OCI-LY3 (cell line): ENCODE results near the gene IQCH.

Experiments
- H2AFZ ChIP-seq: fragments of 200-600, 300-600 bp; shearing (Covaris generic); 2 replicates; pipeline ENCODE4 v1.6.0; 2014; ENCODE audit warnings: antibody characterized with exemption, low read depth, low read length
- H3K27ac ChIP-seq: fragments of 200-600, 300-600 bp; sonication (generic); 2 replicates; pipeline ENCODE4 v1.5.1; 2014; ENCODE audit warnings: mild to moderate bottlenecking, low read length, moderate library complexity, mixed read lengths
- H3K27me3 ChIP-seq: fragments of 200-600, 300-600 bp; sonication (generic); 2 replicates; pipeline ENCODE4 v1.6.1; 2014; ENCODE audit warnings: low read depth, low read length, mixed read lengths
- H3K36me3 ChIP-seq: fragments of 200-600, 300-600 bp; sonication (generic); replicated peaks from 2 replicates; pipeline ENCODE3; 2014; ENCODE audit warnings: low read depth, low read length, mixed read lengths
- H3K4me1 ChIP-seq: fragments of 300-600, 200-600 bp; sonication (generic); 2 replicates; pipeline ENCODE4 v1.6.1; 2014; ENCODE audit warnings: low read length, mixed read lengths
- H3K4me2 ChIP-seq: fragments of 200-600, 300-600 bp; sonication (generic); 2 replicates; pipeline ENCODE4 v1.6.1; 2014; ENCODE audit warnings: low read length, mixed read lengths
- H3K4me3 ChIP-seq: fragments of 300-600, 200-600 bp; sonication (generic); 2 replicates; pipeline ENCODE4 v1.5.1; 2014; ENCODE audit warnings: antibody characterized with exemption, mild to moderate bottlenecking, low read length, moderate library complexity
- H3K79me2 ChIP-seq: fragments of 300-600, 200-600 bp; shearing (Covaris generic); 2 replicates; pipeline ENCODE4 v1.6.1; 2014; ENCODE audit warnings: mild to moderate bottlenecking, low read length, mixed read lengths
- H3K9ac ChIP-seq: fragments of 300-600, 200-600 bp; shearing (Covaris generic); 2 replicates; pipeline ENCODE4 v1.6.0; 2014; ENCODE audit warnings: mild to moderate bottlenecking, low read length, moderate library complexity
- H3K9me3 ChIP-seq: fragments of 200-600, 300-600 bp; shearing (Covaris generic); 2 replicates; pipeline ENCODE4 v1.6.1; 2014; ENCODE audit warnings: low read length, mixed read lengths; ENCODE audit not compliant: insufficient read depth
- H4K20me1 ChIP-seq: fragments of 200-600, 300-600 bp; sonication (generic); 2 replicates; pipeline ENCODE4 v1.6.1; 2016; ENCODE audit warnings: low read length, mixed read lengths; ENCODE audit not compliant: insufficient read depth
- CTCF ChIP-seq: fragments of 200-600, 300-600 bp; sonication (generic); IDR thresholded peaks from 2 replicates; pipeline ENCODE4 v1.5.1; 2014; ENCODE audit warnings: antibody characterized with exemption, low read length, low read depth
- EZH2phosphoT487 ChIP-seq: fragments of 200-600 bp; shearing (Covaris generic); IDR thresholded peaks from 2 replicates; pipeline ENCODE4 v1.6.1; 2018; ENCODE audit warnings: antibody characterized with exemption, mixed run types, low read depth

Gene IQCH

GRCh38 chr15:67343206-67343605, 88.6 kb downstream of the IQCH start:
- no peak overlapping the region for H2AFZ ChIP-seq
- no peak overlapping the region for H3K4me2 ChIP-seq
- 0 out of 2 replicates have a peak, but pooled peaks cover 3% of the 10 kb centered on the region for H3K9me3 ChIP-seq
- H3K9ac ChIP-seq = no peak overlapping the region
- H3K79me2 ChIP-seq = no peaks in the 10 kb centered on the region
- TF ChIP-seq CTCF = no peak
- TF ChIP-seq EZH2phosphoT487 = no peak
- no peaks in the 10 kb centered on the region for H3K27me3 ChIP-seq
- H3K4me3 ChIP-seq = no peak overlapping the region
- H3K27ac ChIP-seq = no peak overlapping the region
- no peaks in the 10 kb centered on the region for H3K4me1 ChIP-seq
- no peaks in the 10 kb centered on the region for H3K36me3 ChIP-seq
- H4K20me1 ChIP-seq = no peaks in the 10 kb centered on the region

GRCh38 chr15:67349634-67350033, 95.0 kb downstream of the IQCH start:
- 0 out of 2 replicates have a peak, but pooled peaks cover 3% of the 10 kb centered on the region for H3K9me3 ChIP-seq
- no peak overlapping the region for H3K4me3 ChIP-seq
- no peaks in the 10 kb centered on the region for H3K27me3 ChIP-seq
- no peaks in the 10 kb centered on the region for H3K79me2 ChIP-seq
- H3K36me3 ChIP-seq = no peaks in the 10 kb centered on the region
- no peaks in the 10 kb centered on the region for H4K20me1 ChIP-seq
- no peak overlapping the region for H3K9ac ChIP-seq
- H3K27ac ChIP-seq = no peak overlapping the region
- H2AFZ ChIP-seq = no peak overlapping the region
- H3K4me1 ChIP-seq = no peaks in the 10 kb centered on the region
- no peak overlapping the region for H3K4me2 ChIP-seq
- no peak for TF ChIP-seq CTCF
- no peak for TF ChIP-seq EZH2phosphoT487

- Histone ChIP-seq H3K9ac (no peak overlapping the region), H3K27me3 (no peaks in the 10 kb centered on the region), H3K4me3 (no peak overlapping the region), H3K4me1 (no peaks in the 10 kb centered on the region), H2AFZ (no peak overlapping the region), H3K79me2 (no peaks in the 10 kb centered on the region), H4K20me1 (no peaks in the 10 kb centered on the region), H3K4me2 (no peak overlapping the region), H3K9me3 (0 out of 2 replicates have a peak, but pooled peaks cover 3% of the 10 kb centered on the region), H3K27ac (no peak overlapping the region), H3K36me3 (no peaks in the 10 kb centered on the region)
- TF ChIP-seq CTCF (no peak), EZH2phosphoT487 (no peak)
Observed at GRCh38 chr15:67350042-67350441, 95.5 kb downstream of the IQCH start.

GRCh38 chr15:67358391-67358790, 103.8 kb downstream of the IQCH start:
- TF ChIP-seq CTCF (no peak), EZH2phosphoT487 (no peak)
- Histone ChIP-seq H4K20me1 (no peaks in the 10 kb centered on the region), H3K4me3 (no peak overlapping the region), H3K4me2 (no peak overlapping the region), H3K4me1 (no peaks in the 10 kb centered on the region), H3K27ac (no peak overlapping the region), H3K9me3 (no peaks in the 10 kb centered on the region), H2AFZ (no peak overlapping the region), H3K27me3 (no peaks in the 10 kb centered on the region), H3K79me2 (no peaks in the 10 kb centered on the region), H3K9ac (no peak overlapping the region), H3K36me3 (no peaks in the 10 kb centered on the region)
